ENCODE data around the gene GRAMD1A. TPM values are rescaled to one million over a fixed set of nuclear protein-coding genes. Genes with fewer than 3 reads are reported as not detected.

Gene GRAMD1A
- total RNA-seq, 2 donors from 2014 or later = 26.3 to 31.0 TPM

DNA sequence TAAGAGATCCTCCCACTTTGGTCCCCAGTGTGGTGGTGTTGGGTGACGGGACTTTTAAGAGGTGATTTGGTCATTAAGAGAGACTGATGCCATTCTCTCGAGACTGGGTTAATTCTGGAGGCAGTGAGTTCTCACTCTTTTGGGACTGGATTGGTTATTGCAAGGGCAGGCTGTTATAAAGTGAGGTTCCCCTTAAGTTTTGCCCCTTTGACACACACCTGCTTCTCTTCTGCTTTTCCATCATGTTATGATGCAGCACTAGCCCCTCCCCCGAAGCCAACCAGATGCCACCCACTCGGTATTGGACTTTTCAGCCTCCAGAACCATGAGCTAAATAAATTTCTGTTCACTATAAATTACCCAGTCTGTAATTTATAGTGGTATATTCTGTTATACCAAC lies 16.3 kb upstream of the GRAMD1A start:
- no peaks in the 10 kb centered on the region for H3K4me1 ChIP-seq
- intact Hi-C loops (cut with DNase I) = no loop called here
- TF ChIP-seq, protein P1, sequence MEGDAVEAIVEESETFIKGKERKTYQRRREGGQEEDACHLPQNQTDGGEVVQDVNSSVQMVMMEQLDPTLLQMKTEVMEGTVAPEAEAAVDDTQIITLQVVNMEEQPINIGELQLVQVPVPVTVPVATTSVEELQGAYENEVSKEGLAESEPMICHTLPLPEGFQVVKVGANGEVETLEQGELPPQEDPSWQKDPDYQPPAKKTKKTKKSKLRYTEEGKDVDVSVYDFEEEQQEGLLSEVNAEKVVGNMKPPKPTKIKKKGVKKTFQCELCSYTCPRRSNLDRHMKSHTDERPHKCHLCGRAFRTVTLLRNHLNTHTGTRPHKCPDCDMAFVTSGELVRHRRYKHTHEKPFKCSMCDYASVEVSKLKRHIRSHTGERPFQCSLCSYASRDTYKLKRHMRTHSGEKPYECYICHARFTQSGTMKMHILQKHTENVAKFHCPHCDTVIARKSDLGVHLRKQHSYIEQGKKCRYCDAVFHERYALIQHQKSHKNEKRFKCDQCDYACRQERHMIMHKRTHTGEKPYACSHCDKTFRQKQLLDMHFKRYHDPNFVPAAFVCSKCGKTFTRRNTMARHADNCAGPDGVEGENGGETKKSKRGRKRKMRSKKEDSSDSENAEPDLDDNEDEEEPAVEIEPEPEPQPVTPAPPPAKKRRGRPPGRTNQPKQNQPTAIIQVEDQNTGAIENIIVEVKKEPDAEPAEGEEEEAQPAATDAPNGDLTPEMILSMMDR (IDR thresholded peaks at IDR 0.05) = no peak
- H3K36me3 ChIP-seq = no peaks in the 10 kb centered on the region
- H3K4me3 ChIP-seq = no peak overlapping the region
- no peak overlapping the region for H3K27ac ChIP-seq
- no peaks in the 10 kb centered on the region for H3K9me3 ChIP-seq
- H3K9ac ChIP-seq (ENCODE audit: low read depth in 2 of 2, low read length in 2 of 2) = no peak overlapping the region
- no peak for DNase-seq
- no peaks in the 10 kb centered on the region for H3K27me3 ChIP-seq

DNA sequence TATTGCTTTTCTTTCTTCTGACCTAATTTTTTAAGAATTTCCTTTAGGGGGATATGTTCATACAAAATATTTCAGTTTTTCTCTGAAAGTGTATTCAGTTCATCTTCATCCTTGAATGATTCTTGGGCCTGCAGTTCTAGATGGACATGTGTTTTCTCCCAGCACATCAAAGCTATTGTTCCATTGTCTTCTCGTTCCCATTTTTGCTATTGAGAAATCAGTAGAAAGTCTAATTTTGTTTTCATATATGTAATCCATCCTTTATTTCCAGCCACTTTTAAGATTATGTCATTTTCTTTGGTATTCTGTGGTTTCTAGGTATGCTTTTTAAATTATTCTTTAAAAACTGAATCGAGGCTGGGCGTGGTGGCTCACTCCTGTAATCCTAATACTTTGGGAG lies 15.8 kb upstream of the GRAMD1A start:
- Histone ChIP-seq H3K27ac (no peak overlapping the region), H3K9ac (ENCODE audit: low read depth in 2 of 2, low read length in 2 of 2) (no peak overlapping the region), H3K9me3 (no peaks in the 10 kb centered on the region), H3K36me3 (no peaks in the 10 kb centered on the region), H3K4me1 (no peaks in the 10 kb centered on the region), H3K4me3 (no peak overlapping the region), H3K27me3 (no peaks in the 10 kb centered on the region)
- no peak for DNase-seq
- TF ChIP-seq, protein P1 (IDR thresholded peaks at IDR 0.05) = no peak
- intact Hi-C loops (cut with DNase I) = no loop called here

DNA sequence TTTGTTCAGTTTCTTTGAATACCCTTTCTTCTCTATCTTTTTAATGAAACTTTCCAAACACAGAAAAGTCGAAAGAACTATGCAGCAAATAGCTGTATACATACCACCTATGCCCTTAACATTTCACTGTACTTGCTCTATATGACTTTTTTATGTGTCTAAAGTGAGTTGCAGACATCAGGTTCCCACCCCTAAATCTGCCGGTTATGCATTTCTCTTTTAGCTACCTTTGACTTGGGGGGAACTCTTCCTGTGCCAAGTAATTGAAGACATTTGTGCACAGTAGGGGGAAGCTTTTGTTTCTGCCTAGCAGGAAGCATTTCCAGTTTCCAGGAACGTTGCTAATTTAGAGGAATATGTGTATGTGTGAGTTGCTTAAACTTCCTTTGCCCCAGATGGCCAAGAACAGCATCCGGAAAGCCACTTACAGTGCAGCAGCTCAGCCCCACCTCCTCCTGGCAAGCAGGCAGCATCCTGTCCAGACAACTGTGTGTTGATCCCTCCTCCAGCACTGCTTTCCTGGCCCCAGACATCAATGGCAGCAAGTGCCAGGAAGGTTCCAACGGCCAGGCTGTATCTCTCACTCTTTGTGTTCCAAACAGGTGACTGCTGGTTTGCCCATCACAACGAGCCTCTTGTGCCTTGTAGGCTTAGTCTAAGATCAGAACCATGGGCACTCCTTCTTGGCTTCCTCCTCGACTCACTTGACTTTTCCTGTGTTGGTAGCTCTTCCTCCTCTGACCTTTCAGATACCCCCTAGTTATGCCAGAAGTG lies 14.7 kb upstream of the GRAMD1A start:
- H3K4me3 ChIP-seq = no peak overlapping the region
- no peaks in the 10 kb centered on the region for H3K9me3 ChIP-seq
- intact Hi-C loops (cut with DNase I) = no loop called here
- H3K4me1 ChIP-seq = no peaks in the 10 kb centered on the region
- peak; percentile 57 for DNase-seq
- TF ChIP-seq, protein P1 (IDR thresholded peaks at IDR 0.05) = no peak
- H3K9ac ChIP-seq (ENCODE audit: low read depth in 2 of 2, low read length in 2 of 2) = no peak overlapping the region
- H3K36me3 ChIP-seq = no peaks in the 10 kb centered on the region
- no peaks in the 10 kb centered on the region for H3K27me3 ChIP-seq
- no peak overlapping the region for H3K27ac ChIP-seq

DNA sequence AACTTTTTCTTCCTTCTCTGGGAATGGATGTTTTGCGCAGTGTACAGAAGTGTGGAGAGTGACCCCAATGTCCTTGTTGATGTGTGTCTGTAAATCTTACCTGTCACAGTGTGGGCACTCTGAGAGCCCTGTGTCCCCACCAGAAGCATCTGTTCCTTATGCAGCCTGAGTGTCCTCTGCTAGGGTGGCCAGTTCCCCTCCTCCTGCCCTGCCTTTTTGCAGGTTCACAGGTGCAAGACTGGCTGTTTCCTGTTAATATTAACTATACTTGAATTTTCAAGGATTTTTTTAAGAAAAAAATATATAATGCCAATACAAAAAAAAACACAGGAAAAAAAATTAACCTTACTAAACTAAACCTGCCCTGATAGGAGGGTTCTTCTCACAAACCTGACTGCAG lies 12.0 kb upstream of the GRAMD1A start:
- H3K27ac ChIP-seq = no peak overlapping the region
- intact Hi-C loops (cut with DNase I) = no loop called here
- no peaks in the 10 kb centered on the region for H3K36me3 ChIP-seq
- DNase-seq = no peak
- TF ChIP-seq, protein P1 (IDR thresholded peaks at IDR 0.05) = no peak
- no peaks in the 10 kb centered on the region for H3K4me1 ChIP-seq
- H3K9me3 ChIP-seq = no peaks in the 10 kb centered on the region
- H3K4me3 ChIP-seq = no peak overlapping the region
- no peaks in the 10 kb centered on the region for H3K27me3 ChIP-seq
- H3K9ac ChIP-seq (ENCODE audit: low read depth in 2 of 2, low read length in 2 of 2) = no peak overlapping the region

DNA sequence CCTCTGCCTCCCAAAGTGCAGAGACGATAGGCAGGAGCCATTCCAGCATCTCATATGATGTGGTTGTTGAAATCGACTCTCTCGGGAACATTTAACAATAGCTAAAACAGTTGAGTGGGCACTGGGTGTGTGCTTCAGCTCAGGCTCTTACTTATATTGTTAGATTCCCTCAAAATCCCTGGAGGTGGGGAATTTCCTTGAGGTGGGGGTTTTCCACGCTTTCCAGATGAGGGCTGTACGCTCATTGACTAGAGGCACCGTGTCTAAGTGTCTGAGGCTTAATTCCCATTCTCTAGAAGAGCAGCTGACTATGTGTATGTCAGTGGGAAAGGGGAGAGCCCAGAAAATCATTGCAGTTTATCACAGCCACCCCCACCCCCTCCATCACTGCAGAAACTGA lies 10.8 kb upstream of the GRAMD1A start:
- Histone ChIP-seq H3K36me3 (no peaks in the 10 kb centered on the region), H3K9me3 (no peaks in the 10 kb centered on the region), H3K4me3 (no peak overlapping the region), H3K9ac (ENCODE audit: low read depth in 2 of 2, low read length in 2 of 2) (no peak overlapping the region), H3K27me3 (no peaks in the 10 kb centered on the region), H3K27ac (no peak overlapping the region), H3K4me1 (peaks cover 3% of the 10 kb centered on the region)
- intact Hi-C loops (cut with DNase I) = no loop called here
- no peak for DNase-seq
- TF ChIP-seq, protein P1 (IDR thresholded peaks at IDR 0.05) = no peak

All from colonic mucosa (tissue), 4 donors.